Astrocyte of the hippocampus (primary cell): ENCODE results near the gene LPCAT3.

ENCODE experiments used
- DNase-seq: peaks from one replicate; pipeline ENCODE4 v3.0.0; 2011; ENCODE audit warnings: low read depth, low spot score

The LPCAT3 gene

GRCh38 chr12:7001921-7002591, 16.2 kb downstream of the LPCAT3 start:
- DNase-seq, result no peak

- no peak for DNase-seq
Measured at GRCh38 chr12:6998715-6999451, 19.4 kb downstream of the LPCAT3 start.

- DNase-seq, result peak; percentile 44
Measured at GRCh38 chr12:6996040-6996441, 22.2 kb downstream of the LPCAT3 start.

- no peak for DNase-seq
Measured at GRCh38 chr12:6987956-6988553, 30.2 kb downstream of the LPCAT3 start.

GRCh38 chr12:6982532-6982931, 35.7 kb downstream of the LPCAT3 start:
- no peak for DNase-seq

GRCh38 chr12:6981152-6982052, 36.9 kb downstream of the LPCAT3 start:
- DNase-seq, result no peak

- no peak for DNase-seq
Measured at GRCh38 chr12:6980740-6981139, 37.5 kb downstream of the LPCAT3 start.

- no peak for DNase-seq
Measured at GRCh38 chr12:6980075-6980474, 38.2 kb downstream of the LPCAT3 start.

GRCh38 chr12:6979453-6979852, 38.8 kb downstream of the LPCAT3 start:
- no peak for DNase-seq

GRCh38 chr12:6979021-6979420, 39.3 kb downstream of the LPCAT3 start:
- no peak for DNase-seq

GRCh38 chr12:6978611-6979011, 39.7 kb downstream of the LPCAT3 start:
- no peak for DNase-seq

- no peak for DNase-seq
Measured at GRCh38 chr12:6978188-6978587, 40.1 kb downstream of the LPCAT3 start.

GRCh38 chr12:6977653-6978052, 40.6 kb downstream of the LPCAT3 start:
- DNase-seq, result no peak

GRCh38 chr12:6975297-6976032, 42.8 kb downstream of the LPCAT3 start:
- no peak for DNase-seq

GRCh38 chr12:6974180-6974579, 44.1 kb downstream of the LPCAT3 start:
- no peak for DNase-seq

- no peak for DNase-seq
Measured at GRCh38 chr12:6970096-6970527, 48.2 kb downstream of the LPCAT3 start.

- no peak for DNase-seq
Measured at GRCh38 chr12:6968426-6968825, 49.9 kb downstream of the LPCAT3 start.

GRCh38 chr12:6967651-6968100, 50.6 kb downstream of the LPCAT3 start:
- DNase-seq, result no peak

GRCh38 chr12:6966351-6966750, 51.9 kb downstream of the LPCAT3 start:
- DNase-seq, result no peak

- no peak for DNase-seq
Measured at GRCh38 chr12:6965714-6966113, 52.6 kb downstream of the LPCAT3 start.
